PFSK-1 (cell line): ENCODE measurements around the gene EML1.

ENCODE experiments used
- POLR2AphosphoS5 ChIP-seq: IDR thresholded peaks from 2 replicates; pipeline ENCODE4 v1.6.1; 2012; ENCODE audit warnings: low read depth, mild to moderate bottlenecking, control low read depth, low read length, moderate library complexity
- SIN3A ChIP-seq: IDR thresholded peaks from 2 replicates; pipeline ENCODE4 v1.6.1; 2012; ENCODE audit warnings: mild to moderate bottlenecking, low read length, moderate library complexity, borderline replicate concordance; ENCODE audit not compliant: insufficient read depth
- TAF1 ChIP-seq: IDR thresholded peaks from 2 replicates; pipeline ENCODE4 v1.6.1; 2012; ENCODE audit warnings: low read length, control low read depth, borderline replicate concordance; ENCODE audit not compliant: insufficient read depth
- TF ChIP-seq, protein P1 (sequence below), 2 experiments: IDR thresholded peaks; 2 replicates each; pipeline versions ENCODE4 v1.6.1 to v1.8.0; 2011 to 2012; ENCODE audit warnings: low read depth in 2 of 2, low read length in 2 of 2, control low read depth in 1 of 2, inconsistent platforms in 1 of 2, mild to moderate bottlenecking in 1 of 2, moderate library complexity in 1 of 2; ENCODE audit not compliant: insufficient read depth in 1 of 2

DNA sequence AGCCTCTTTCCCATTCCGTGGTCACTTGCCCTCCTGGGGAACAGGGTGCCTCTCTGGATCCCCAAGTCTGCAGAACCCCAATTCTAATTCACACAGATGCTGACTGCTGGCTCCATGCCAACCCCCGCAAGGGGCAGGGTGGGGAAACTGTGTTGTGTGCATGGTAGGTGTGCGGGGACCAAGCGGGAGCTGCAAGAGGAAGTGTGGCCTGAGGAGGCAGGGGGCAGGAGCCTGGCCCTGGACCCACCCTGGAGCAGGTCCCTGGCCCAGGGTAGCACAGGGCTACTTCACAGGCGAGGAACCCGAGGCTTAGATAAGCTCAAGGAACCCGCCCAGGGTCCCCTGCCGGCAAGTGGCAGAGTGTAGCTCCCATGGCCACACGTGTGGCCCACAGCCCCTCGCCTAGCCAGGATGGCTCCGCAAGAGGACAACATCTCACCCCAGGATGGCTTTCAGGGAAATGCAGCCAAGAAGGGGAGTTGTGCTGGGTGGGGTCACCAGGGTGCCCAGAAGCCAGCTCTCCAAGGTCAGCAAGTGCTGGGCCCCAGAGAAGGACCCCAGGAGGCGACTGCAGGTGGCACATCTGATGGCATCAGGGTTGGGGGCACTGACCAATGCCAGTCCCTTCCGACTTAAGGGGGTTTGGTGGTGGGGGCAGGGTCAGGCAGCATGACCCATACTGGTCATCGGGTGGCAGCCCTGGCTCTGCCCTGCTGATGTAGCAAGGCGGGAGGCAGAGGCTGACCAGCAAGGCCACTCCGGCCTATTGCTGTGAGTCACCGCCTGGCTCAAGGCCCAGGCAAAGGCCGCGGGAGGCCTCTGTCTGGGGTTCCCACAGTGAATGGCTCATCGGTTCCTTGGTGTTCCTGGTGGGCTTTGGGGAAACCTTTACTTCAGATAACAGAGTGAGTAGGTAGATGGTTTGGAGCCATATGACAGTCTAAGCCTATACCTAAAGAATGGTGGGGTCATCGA lies 37.3 kb upstream of the EML1 start:
- TF ChIP-seq POLR2AphosphoS5: no peak
- no peak for TF ChIP-seq SIN3A
- TF ChIP-seq, protein P1, sequence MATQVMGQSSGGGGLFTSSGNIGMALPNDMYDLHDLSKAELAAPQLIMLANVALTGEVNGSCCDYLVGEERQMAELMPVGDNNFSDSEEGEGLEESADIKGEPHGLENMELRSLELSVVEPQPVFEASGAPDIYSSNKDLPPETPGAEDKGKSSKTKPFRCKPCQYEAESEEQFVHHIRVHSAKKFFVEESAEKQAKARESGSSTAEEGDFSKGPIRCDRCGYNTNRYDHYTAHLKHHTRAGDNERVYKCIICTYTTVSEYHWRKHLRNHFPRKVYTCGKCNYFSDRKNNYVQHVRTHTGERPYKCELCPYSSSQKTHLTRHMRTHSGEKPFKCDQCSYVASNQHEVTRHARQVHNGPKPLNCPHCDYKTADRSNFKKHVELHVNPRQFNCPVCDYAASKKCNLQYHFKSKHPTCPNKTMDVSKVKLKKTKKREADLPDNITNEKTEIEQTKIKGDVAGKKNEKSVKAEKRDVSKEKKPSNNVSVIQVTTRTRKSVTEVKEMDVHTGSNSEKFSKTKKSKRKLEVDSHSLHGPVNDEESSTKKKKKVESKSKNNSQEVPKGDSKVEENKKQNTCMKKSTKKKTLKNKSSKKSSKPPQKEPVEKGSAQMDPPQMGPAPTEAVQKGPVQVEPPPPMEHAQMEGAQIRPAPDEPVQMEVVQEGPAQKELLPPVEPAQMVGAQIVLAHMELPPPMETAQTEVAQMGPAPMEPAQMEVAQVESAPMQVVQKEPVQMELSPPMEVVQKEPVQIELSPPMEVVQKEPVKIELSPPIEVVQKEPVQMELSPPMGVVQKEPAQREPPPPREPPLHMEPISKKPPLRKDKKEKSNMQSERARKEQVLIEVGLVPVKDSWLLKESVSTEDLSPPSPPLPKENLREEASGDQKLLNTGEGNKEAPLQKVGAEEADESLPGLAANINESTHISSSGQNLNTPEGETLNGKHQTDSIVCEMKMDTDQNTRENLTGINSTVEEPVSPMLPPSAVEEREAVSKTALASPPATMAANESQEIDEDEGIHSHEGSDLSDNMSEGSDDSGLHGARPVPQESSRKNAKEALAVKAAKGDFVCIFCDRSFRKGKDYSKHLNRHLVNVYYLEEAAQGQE (IDR thresholded peaks at IDR 0.05; ENCODE audit: insufficient read depth in 1 of 2, low read depth in 2 of 2, low read length in 2 of 2): no peak
- no peak for TF ChIP-seq TAF1
